GM12891 (cell line): ENCODE measurements around the gene TMEM174.
"Not testable (repeated sequence)": the region's sequence is repeated elsewhere in the genome, so short reads cannot be mapped to it uniquely, and the experiment has no call there.

ENCODE experiments used
- DNase-seq: peaks from one replicate; pipeline ENCODE4 v3.0.0; 2011; ENCODE audit warnings: low spot score; ENCODE audit not compliant: insufficient read length
- FAIRE-seq: peaks from 2 replicates; lab custom pipeline; 2011; peaks lifted over from hg19 to GRCh38; lab: Jason Lieb, UNC
- PAX5 ChIP-seq: IDR thresholded peaks from 2 replicates; pipeline ENCODE4 v1.6.1; 2011; ENCODE audit warnings: low read length, moderate library complexity, mild to moderate bottlenecking; ENCODE audit not compliant: insufficient read depth, severe bottlenecking
- POLR2A ChIP-seq: IDR thresholded peaks from 2 replicates; pipeline ENCODE4 v1.6.1; 2011; ENCODE audit warnings: low read depth, low read length, control low read depth
- POLR2AphosphoS5 ChIP-seq: IDR thresholded peaks from 2 replicates; pipeline ENCODE4 v1.6.1; 2011; ENCODE audit warnings: low read depth, low read length, control low read depth
- POU2F2 ChIP-seq: IDR thresholded peaks from 2 replicates; pipeline ENCODE4 v1.6.1; 2011; ENCODE audit warnings: low read depth, mild to moderate bottlenecking, control low read depth, low read length, moderate library complexity
- SPI1 ChIP-seq: IDR thresholded peaks from 2 replicates; pipeline ENCODE4 v1.6.1; 2011; ENCODE audit warnings: low read depth, low read length, control low read depth
- TAF1 ChIP-seq: IDR thresholded peaks from 2 replicates; pipeline ENCODE4 v1.6.1; 2011; ENCODE audit warnings: low read depth, low read length, control low read depth

TMEM174 gene

DNA sequence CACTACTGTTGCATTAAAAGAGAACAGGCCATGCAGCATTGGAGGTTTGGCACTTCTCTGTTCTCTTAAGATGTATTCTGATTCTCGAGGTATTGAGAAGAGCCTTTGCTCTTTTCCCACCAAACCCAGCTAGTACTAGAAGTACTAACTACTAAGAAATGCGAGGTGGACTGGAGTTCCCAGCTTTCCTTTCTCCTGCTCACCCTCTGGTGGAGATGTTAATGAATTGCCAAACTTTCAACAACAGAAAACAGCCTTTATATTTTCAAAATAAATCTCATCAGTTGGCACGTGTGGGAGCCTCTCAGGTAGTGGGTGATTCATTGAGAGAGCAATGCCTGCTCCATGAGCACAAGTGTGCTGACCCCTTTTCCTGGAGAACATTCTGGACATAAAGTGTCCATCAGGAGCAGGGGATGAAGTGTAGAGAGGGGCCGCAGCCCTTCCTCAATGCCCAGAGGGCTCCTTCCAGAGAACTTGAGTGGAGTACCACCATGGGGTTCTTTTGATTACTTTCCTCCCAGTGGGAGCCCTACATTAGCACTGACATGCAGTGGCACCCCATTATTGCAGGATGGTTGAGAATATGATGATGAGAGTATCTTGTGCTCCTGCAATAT, 45.7 kb downstream of the TMEM174 start:
- no peak for DNase-seq
- FAIRE-seq, result no peak
- TF ChIP-seq POLR2AphosphoS5 (no peak), SPI1 (no peak), TAF1 (no peak), POLR2A (no peak), POU2F2 (no peak), PAX5 (no peak)

DNA sequence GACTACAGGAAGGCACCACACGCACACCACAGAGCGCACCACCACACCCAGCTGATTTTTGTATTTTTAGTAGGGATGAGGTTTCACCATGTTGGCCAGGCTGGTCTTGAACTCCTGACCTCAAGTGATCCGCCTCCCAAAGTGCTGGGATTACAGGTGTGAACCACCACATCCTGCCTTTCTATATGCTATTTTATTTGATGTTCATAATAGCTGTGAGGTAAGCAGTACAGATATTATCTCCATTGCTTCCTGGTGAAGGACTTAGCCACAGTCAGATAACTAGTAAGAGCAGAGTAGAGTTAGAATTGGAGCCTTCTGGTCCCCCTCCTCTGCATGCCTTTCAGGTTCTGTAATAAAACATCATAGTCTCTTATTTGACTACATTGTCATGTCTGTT, 46.3 kb downstream of the TMEM174 start:
- DNase-seq, FAIRE-seq: not testable (repeated sequence)

DNA sequence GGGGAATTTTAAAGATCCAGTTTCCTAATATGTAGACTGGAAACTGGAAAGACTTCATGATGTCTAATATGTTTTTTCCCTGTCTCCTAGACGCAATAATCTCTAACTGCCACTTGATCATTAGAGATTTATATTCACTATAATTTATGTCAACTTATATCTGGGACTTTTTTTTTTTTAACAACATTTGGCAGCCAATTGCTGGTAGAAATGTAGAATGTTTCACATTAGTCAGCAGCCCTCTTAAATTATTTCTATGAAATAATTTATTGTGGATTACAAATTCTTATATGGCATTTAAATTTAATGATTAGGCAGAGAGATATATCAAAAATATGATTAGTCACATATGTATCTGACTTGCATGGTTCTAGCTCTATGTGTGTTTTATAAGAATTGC, 48.2 kb downstream of the TMEM174 start:
- no peak for FAIRE-seq
- no peak for DNase-seq
- TF ChIP-seq POU2F2 (no peak), POLR2A (no peak), SPI1 (no peak), POLR2AphosphoS5 (no peak), TAF1 (no peak), PAX5 (no peak)

DNA sequence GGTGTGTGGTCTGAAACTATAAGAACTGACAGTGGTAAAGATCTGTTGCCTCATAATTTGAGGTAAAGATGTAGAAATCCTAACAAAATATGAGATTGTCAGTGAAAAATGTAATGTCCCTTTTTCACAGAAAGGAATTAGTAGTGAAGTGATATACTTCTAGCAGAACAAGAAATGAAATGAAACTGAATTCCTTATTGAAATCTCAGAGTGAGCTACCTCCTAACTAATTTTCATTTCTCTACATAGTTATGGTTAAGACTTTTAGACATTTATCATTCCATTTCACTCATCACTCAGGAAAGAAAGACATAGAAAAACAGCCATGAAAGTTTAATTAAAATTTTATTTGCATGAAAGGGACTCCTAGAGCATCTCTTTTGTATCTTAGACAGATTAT, 48.7 kb downstream of the TMEM174 start:
- no peak for FAIRE-seq
- no peak for DNase-seq
- TF ChIP-seq POU2F2, result no peak
- no peak for TF ChIP-seq TAF1
- TF ChIP-seq POLR2A, result no peak
- TF ChIP-seq PAX5, result no peak

DNA sequence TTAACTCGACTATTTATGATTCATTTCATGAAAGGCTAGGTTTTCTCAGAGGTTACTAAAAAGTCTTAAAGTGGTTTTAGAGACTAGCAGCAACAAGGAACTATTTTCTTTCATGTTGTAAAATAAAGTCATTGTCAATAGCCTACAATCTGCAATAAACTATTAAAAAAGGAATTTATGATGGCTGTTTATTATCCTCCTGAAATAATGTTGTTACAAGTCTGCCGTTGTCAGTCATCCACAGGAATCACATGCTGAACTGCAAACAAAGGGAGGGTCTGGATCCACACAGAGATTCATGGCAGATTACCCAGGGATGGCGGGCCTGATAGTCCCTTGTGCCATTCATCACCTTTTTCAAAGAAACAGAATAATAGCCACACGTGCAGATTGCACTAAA, 49.2 kb downstream of the TMEM174 start:
- FAIRE-seq, result no peak
- TF ChIP-seq POLR2AphosphoS5 (no peak), SPI1 (no peak), POU2F2 (no peak), PAX5 (no peak), TAF1 (no peak), POLR2A (no peak)
- DNase-seq, result no peak
